T47D (cell line): Measurements from ENCODE around the gene GRIA2.

Source experiments
- DNase-seq, 2 experiments: peaks; one replicate each; pipeline versions ENCODE4 v3.0.0 to v3.0.0-alpha.2; 2011 to 2012; ENCODE audit warnings: low read depth in 1 of 2, low spot score in 1 of 2
- JUND ChIP-seq: IDR thresholded peaks from 2 replicates; pipeline ENCODE4 v1.6.1; 2012; ENCODE audit warnings: low read depth
- in situ Hi-C: cut with HindIII; loops from 2 replicates; pipeline ENCODE4 v1.10.0; 2016; ENCODE audit warnings: low sequenced_read_pairs, low pct_unique_long_range_greater_than_20kb

GRIA2 gene

DNA sequence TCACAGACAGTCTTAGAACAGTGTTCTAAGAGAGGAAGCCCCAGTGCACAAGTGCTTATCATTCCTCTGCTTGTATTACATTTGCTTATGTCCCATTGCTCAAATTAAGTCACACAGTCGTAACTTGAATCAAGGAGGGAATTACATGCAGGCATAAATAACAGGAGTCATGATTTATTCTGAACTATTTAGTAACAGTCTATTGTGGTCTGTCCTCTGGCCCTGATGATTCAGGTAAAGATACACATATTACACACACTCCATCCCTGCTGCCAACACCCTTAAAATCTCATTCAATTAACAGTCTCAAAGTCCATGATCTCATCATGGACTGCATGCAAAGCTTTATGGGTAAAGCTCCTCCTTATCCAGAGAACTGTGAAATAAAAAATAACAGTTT lies 60.1 kb downstream of the GRIA2 start:
- in situ Hi-C loops, result no loop called here
- TF ChIP-seq JUND, result no peak
- DNase-seq, result no peak

- no peak for TF ChIP-seq JUND
- no peak for DNase-seq
- in situ Hi-C loops, result no loop called here
Observed at GRCh38 chr4:157282019-157282418, 61.5 kb downstream of the GRIA2 start.

- in situ Hi-C loops, result no loop called here
- no peak for DNase-seq
- no peak for TF ChIP-seq JUND
Observed at GRCh38 chr4:157287445-157287844, 66.9 kb downstream of the GRIA2 start.

GRCh38 chr4:157290622-157291021 lies 70.1 kb downstream of the GRIA2 start:
- no peak for DNase-seq
- TF ChIP-seq JUND, result no peak
- in situ Hi-C loops, result no loop called here

- no peak for DNase-seq
- TF ChIP-seq JUND, result no peak
- in situ Hi-C loops, result no loop called here
Observed at GRCh38 chr4:157291071-157291470, 70.5 kb downstream of the GRIA2 start.

- no peak for TF ChIP-seq JUND
- no peak for DNase-seq
Observed at GRCh38 chr4:157293673-157294072, 73.1 kb downstream of the GRIA2 start.

GRCh38 chr4:157294575-157294974 lies 74.0 kb downstream of the GRIA2 start:
- DNase-seq, result no peak
- no peak for TF ChIP-seq JUND
- in situ Hi-C loops, result no loop called here

More at GRCh38 chr4:157293673-157294072, 73.1 kb downstream of the GRIA2 start:
- in situ Hi-C loops, result no loop called here

DNA sequence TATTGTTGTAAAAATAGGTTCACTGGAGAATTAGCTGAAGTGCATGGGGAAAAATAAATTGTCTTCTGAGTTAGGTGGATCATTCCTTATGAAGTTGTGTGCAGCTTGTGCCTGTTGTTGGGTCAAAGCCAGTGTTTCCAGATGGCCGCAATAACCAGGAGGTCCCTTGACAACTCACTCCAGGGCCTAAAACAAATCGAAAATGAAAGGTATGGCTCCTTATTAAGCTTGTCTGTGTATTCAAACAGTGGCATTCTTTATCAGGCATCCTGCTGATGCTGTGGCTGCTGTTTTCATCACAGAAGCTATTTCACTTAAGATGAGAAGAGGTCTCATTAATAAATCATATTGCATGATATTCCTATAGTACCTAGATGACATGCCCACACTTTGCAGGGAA lies 80.2 kb downstream of the GRIA2 start:
- no peak for TF ChIP-seq JUND
- DNase-seq, result no peak
- in situ Hi-C loops, result no loop called here

- no peak for TF ChIP-seq JUND
- in situ Hi-C loops, result no loop called here
- DNase-seq, result no peak
Observed at GRCh38 chr4:157303471-157303960, 83.0 kb downstream of the GRIA2 start.

- in situ Hi-C loops, result no loop called here
- TF ChIP-seq JUND, result no peak
Observed at GRCh38 chr4:157304769-157305168, 84.2 kb downstream of the GRIA2 start.

DNA sequence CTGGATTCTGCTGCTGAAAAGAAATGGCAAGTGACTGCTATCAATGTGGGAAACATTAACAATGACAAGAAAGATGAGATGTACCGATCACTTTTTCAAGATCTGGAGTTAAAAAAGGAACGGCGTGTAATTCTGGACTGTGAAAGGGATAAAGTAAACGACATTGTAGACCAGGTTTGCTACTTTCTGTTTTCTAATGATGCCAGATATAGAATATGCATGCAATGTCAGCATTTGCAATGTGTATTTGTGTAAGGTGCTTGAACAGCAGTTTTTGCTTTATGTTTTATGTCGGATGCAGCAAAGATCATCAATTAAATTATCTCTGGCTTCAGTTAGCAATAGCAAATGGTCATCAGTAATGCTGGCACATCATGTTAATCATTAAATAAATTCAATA lies 92.2 kb downstream of the GRIA2 start:
- in situ Hi-C loops, result no loop called here
- no peak for DNase-seq
- TF ChIP-seq JUND, result no peak

More at GRCh38 chr4:157304769-157305168, 84.2 kb downstream of the GRIA2 start:
- DNase-seq, result no peak

DNA sequence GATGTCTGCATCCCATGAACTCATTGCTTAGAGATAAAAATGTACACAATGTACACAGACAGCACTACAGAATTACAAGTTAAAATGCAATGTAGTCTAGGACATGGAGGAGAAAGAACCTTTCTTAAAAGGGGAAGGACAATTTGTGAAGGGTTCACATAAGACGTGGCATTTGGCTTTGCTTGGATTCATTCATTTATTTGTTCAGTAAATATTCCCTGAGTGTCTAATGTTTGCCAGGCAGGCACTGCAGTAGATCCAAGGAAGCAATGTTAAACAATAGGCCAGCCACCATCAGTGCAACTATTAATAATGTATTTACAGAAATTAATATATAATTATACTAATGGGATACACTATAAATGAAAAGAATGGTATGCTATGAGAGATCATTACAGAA lies 94.4 kb downstream of the GRIA2 start:
- DNase-seq, result peak in 1 of 2 experiments; percentile 73
- no peak for TF ChIP-seq JUND

DNA sequence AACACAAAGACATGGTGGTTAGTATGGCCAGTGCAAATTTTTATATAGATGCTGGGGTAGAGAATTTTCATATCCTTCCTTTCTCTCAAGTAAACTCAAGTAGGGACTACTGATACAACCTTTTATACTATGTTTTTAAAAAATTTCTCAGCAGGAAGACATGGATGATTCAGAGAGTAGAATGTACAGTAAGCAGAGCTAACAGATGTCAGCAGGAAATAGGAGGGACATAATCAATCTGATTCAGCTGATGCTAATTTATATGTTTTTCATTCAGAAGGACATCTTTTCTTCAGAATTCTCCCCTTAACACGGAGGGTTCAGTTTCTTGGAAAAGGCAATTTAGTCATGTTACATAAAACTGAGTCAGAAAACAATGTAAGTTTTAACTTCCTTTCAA lies 95.4 kb downstream of the GRIA2 start:
- no peak for TF ChIP-seq JUND
- in situ Hi-C loops, result no loop called here
- DNase-seq, result no peak

More for the DNA sequence above, 94.4 kb downstream of the GRIA2 start:
- in situ Hi-C loops, result no loop called here

DNA sequence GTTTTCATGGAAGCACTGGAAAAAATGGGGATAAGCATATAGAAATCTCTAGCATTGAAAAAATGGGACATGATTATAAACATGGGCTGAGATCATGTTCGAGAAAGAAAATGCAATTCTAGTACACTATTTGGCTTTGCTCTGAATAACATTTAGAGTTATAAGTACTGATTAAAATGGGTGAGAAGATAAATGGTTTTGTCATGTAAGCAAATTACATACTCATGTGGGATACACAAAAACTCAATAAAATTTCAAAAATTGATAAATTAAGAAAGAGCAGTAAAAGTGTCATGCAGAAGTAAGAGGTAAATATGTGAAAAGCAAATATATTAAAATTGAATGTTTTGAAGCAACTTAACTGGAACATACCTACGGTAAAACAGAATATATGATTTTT lies 99.6 kb downstream of the GRIA2 start:
- in situ Hi-C loops, result no loop called here
- no peak for DNase-seq
- TF ChIP-seq JUND, result no peak

GRCh38 chr4:157327666-157328065 lies 107.1 kb downstream of the GRIA2 start:
- in situ Hi-C loops, result no loop called here
- no peak for TF ChIP-seq JUND
- no peak for DNase-seq
